Activated naive CD4-positive, alpha-beta T cell treated with anti-CD3 and anti-CD28 coated beads, Interleukin-2, amount 10 ng/mL, durations not matched to agents 7 days and 5 days (primary cell): ENCODE data around the gene FAM50A.
"Not testable (repeated sequence)": the region's sequence is repeated elsewhere in the genome, so short reads cannot be mapped to it uniquely, and the experiment has no call there.

Experiments
- CTCF ChIA-PET: fragments of 350-600 bp; sonication (Branson Sonifier 250); formaldehyde crosslinking; loops from one replicate; lab custom pipeline; 2021; ENCODE audit warnings: antibody characterized with exemption; lab: Charles Lee
- DNase-seq: peaks from one replicate; pipeline ENCODE4 v3.0.0-alpha.2; 2020
- H3K27ac Mint-ChIP-seq: one replicate; pipeline ENCODE4 v1.8.0; 2021; ENCODE audit warnings: mild to moderate bottlenecking, moderate library complexity, mixed read lengths
- H3K27me3 Mint-ChIP-seq: one replicate; pipeline ENCODE4 v1.8.0; 2021; ENCODE audit warnings: mild to moderate bottlenecking, mixed read lengths
- H3K36me3 Mint-ChIP-seq: one replicate; pipeline ENCODE4 v1.8.0; 2021; ENCODE audit warnings: mixed read lengths
- H3K4me1 Mint-ChIP-seq: one replicate; pipeline ENCODE4 v1.8.0; 2021; ENCODE audit warnings: mixed read lengths
- H3K4me3 Mint-ChIP-seq: one replicate; pipeline ENCODE4 v1.8.0; 2021; ENCODE audit warnings: mild to moderate bottlenecking, moderate library complexity, mixed read lengths
- H3K9me3 Mint-ChIP-seq: one replicate; pipeline ENCODE4 v1.8.0; 2021; ENCODE audit warnings: mixed read lengths

Gene FAM50A

GRCh38 chrX:154485150-154486051 lies 41.5 kb downstream of the FAM50A start:
- no peak for DNase-seq
- no peaks in the 10 kb centered on the region for H3K9me3 Mint-ChIP-seq
- peaks cover 15% of the 10 kb centered on the region for H3K36me3 Mint-ChIP-seq
- H3K4me1 Mint-ChIP-seq: peaks cover 35% of the 10 kb centered on the region
- no peaks in the 10 kb centered on the region for H3K27me3 Mint-ChIP-seq
- CTCF ChIA-PET: interaction anchor here (1.4 kb wide), 1 partner anchor 26 kb away, joined by 3 read pairs; no protein-coding TSS in a partner anchor
- H3K27ac Mint-ChIP-seq: peak overlapping the region; percentile 14
- peak overlapping the region; percentile 68 for H3K4me3 Mint-ChIP-seq

- peak; percentile 55 for DNase-seq
- no peak overlapping the region for H3K27ac Mint-ChIP-seq
- H3K27me3 Mint-ChIP-seq: no peaks in the 10 kb centered on the region
- peaks cover 36% of the 10 kb centered on the region for H3K4me1 Mint-ChIP-seq
- H3K36me3 Mint-ChIP-seq: peaks cover 15% of the 10 kb centered on the region
- CTCF ChIA-PET: interaction anchor here (1.4 kb wide), 1 partner anchor 27 kb away, joined by 3 read pairs; no protein-coding TSS in a partner anchor
- H3K4me3 Mint-ChIP-seq: peak overlapping the region; percentile 28
- H3K9me3 Mint-ChIP-seq: no peaks in the 10 kb centered on the region
Observed at GRCh38 chrX:154486052-154486395, 42.1 kb downstream of the FAM50A start.

GRCh38 chrX:154486396-154487207 lies 42.7 kb downstream of the FAM50A start, which contains the start of gene UBL4A:
TSS of gene UBL4A (minus strand) at chrX:154486615. CDS start at chrX:154486584, 31 bp downstream.
- Mint-ChIP-seq H3K4me3 (peak within 1 kb of the TSS; percentile 76), H3K36me3 (peaks cover 15% of the 10 kb centered on the region), H3K27ac (peak within 1 kb of the TSS; percentile 85), H3K4me1 (peaks cover 40% of the 10 kb centered on the region), H3K9me3 (no peaks in the 10 kb centered on the region), H3K27me3 (no peaks in the 10 kb centered on the region)
- CTCF ChIA-PET: interaction anchor here (0.7 to 1.4 kb wide), 3 partner anchors 27 to 114 kb away, joined by 3 read pairs; no protein-coding TSS in a partner anchor
- peak; percentile 68 for DNase-seq

GRCh38 chrX:154487518-154488290 lies 43.8 kb downstream of the FAM50A start:
- DNase-seq: no peak
- CTCF ChIA-PET: interaction anchor here (0.6 to 1.4 kb wide), 2 partner anchors 44 to 115 kb away, joined by 3 read pairs; no protein-coding TSS in a partner anchor
- peak overlapping the region; percentile 76 for H3K4me3 Mint-ChIP-seq
- no peaks in the 10 kb centered on the region for H3K9me3 Mint-ChIP-seq
- peaks cover 36% of the 10 kb centered on the region for H3K4me1 Mint-ChIP-seq
- peak overlapping the region; percentile 72 for H3K27ac Mint-ChIP-seq
- no peaks in the 10 kb centered on the region for H3K27me3 Mint-ChIP-seq
- peaks cover 11% of the 10 kb centered on the region for H3K36me3 Mint-ChIP-seq

DNA sequence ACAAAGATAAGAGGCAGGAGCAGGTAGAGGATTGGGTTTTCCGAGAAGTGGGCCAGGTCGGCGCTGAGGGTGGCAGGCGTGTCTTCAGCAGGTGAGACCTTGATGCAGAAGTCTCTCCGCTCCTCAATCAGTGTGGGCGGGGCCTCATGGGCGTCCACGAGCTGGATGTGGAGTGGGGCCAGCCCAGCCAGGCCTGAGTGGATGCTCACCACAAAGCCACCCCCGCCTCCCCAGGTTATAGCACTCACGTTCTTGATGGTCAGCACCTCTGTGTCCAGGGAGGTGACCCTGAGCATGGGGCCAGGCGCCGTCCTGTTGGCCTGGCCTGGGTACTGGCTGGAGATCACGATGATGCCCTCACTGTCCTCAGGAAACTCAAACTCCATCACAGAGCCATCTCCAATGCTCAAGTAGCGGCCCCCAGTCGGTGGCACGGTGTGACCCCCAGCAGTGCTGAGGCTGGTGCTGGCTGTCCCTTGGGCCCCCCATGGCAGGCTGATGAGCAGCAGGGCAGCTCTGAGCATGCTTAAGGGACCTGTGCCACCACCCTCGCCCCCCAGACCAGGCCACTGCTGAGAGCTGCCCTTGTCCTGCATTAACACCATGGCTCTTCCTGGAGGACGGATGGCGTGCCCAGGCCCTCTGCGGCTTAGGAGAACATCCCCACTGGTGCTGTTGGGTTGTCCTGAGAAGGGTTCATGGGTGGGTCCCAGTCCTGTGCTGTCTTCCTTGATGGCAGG lies 44.6 kb downstream of the FAM50A start:
- Mint-ChIP-seq H3K27me3 (no peaks in the 10 kb centered on the region), H3K4me1 (peaks cover 33% of the 10 kb centered on the region), H3K4me3 (peak overlapping the region; percentile 86), H3K9me3 (no peaks in the 10 kb centered on the region), H3K27ac (peak overlapping the region; percentile 72), H3K36me3 (peaks cover 8% of the 10 kb centered on the region)
- CTCF ChIA-PET: interaction anchor here (0.6 to 1.1 kb wide), 2 partner anchors 39 to 43 kb away, joined by 3 to 4 read pairs; no protein-coding TSS in a partner anchor
- no peak for DNase-seq

DNA sequence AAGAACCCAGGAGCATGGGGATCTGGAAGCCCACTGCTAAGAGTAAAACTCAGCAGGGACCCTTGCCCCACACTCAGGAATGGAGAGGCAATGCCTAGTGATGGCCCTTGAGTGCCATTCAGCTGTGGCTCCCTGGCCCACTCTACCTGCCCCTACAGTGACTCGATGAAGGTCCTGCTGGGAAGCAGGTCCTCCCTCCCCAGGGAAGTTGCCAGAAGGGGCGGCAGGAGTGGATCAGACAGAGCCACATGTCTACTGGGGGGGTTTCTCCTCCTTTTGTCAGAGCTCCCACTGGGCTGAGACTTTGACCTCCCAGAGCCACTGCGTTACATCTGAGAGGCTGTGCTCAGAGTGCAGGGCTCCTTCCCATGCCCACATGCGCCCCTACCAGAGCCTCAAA lies 45.2 kb downstream of the FAM50A start:
- no peak for DNase-seq
- H3K4me1 Mint-ChIP-seq: peaks cover 31% of the 10 kb centered on the region
- H3K27me3 Mint-ChIP-seq: no peaks in the 10 kb centered on the region
- CTCF ChIA-PET: interaction anchor here (0.7 to 1.1 kb wide), 2 partner anchors 38 to 115 kb away, joined by 3 to 4 read pairs; partner anchors contain the start of gene FLNA
- H3K36me3 Mint-ChIP-seq: peaks cover 7% of the 10 kb centered on the region
- H3K9me3 Mint-ChIP-seq: no peaks in the 10 kb centered on the region
- peak overlapping the region; percentile 90 for H3K27ac Mint-ChIP-seq
- peak overlapping the region; percentile 86 for H3K4me3 Mint-ChIP-seq

GRCh38 chrX:154490021-154490413 lies 46.1 kb downstream of the FAM50A start:
- Mint-ChIP-seq H3K4me3 (peak overlapping the region; percentile 86), H3K9me3 (no peaks in the 10 kb centered on the region), H3K27me3 (no peaks in the 10 kb centered on the region), H3K36me3 (peaks cover 7% of the 10 kb centered on the region), H3K4me1 (peaks cover 27% of the 10 kb centered on the region), H3K27ac (peak overlapping the region; percentile 90)
- CTCF ChIA-PET: interaction anchor here (0.7 to 1.1 kb wide), 3 partner anchors 38 to 116 kb away, joined by 3 to 4 read pairs (median 4); partner anchors contain the start of gene FLNA
- DNase-seq: peak; percentile 55

GRCh38 chrX:154490414-154491083 lies 46.6 kb downstream of the FAM50A start, which contains the start of gene SLC10A3:
TSS of gene SLC10A3 (minus strand) at chrX:154490629. CDS start at chrX:154488940, 1,689 bp downstream.
- no peaks in the 10 kb centered on the region for H3K27me3 Mint-ChIP-seq
- H3K4me1 Mint-ChIP-seq: peaks cover 27% of the 10 kb centered on the region
- CTCF ChIA-PET: interaction anchor here (0.8 kb wide), 1 partner anchor 117 kb away, joined by 4 read pairs; the partner anchor contains the start of gene FLNA
- peak within 1 kb of the TSS; percentile 97 for H3K27ac Mint-ChIP-seq
- peak within 1 kb of the TSS; percentile 86 for H3K4me3 Mint-ChIP-seq
- peaks cover 7% of the 10 kb centered on the region for H3K36me3 Mint-ChIP-seq
- peak; percentile 92 for DNase-seq
- H3K9me3 Mint-ChIP-seq: no peaks in the 10 kb centered on the region

DNA sequence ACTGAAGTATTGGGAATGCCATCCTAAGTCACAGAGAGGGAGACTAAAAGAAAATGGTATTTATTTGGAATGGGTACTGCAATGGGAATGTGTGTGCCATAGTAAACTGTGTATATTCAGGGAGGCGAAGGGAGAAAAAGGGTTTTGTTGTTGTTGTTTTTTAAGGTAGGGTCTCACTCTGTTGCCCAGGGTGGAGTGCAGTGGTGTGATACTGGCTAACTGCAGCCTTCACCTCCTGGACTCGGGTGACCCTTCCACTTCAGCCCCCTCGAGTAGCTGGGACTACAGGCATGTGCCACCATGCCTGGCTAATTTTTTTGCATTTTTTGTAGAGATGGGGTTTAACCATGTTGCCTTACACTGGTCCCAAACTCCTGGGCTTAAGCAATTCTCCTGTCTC lies 50.8 kb downstream of the FAM50A start:
- Mint-ChIP-seq H3K27me3 (no peaks in the 10 kb centered on the region), H3K4me3 (no peak overlapping the region), H3K36me3 (no peaks in the 10 kb centered on the region), H3K27ac (no peak overlapping the region), H3K9me3 (no peaks in the 10 kb centered on the region), H3K4me1 (peaks cover 5% of the 10 kb centered on the region)
- no peak for DNase-seq
- CTCF ChIA-PET: no interaction called here

DNA sequence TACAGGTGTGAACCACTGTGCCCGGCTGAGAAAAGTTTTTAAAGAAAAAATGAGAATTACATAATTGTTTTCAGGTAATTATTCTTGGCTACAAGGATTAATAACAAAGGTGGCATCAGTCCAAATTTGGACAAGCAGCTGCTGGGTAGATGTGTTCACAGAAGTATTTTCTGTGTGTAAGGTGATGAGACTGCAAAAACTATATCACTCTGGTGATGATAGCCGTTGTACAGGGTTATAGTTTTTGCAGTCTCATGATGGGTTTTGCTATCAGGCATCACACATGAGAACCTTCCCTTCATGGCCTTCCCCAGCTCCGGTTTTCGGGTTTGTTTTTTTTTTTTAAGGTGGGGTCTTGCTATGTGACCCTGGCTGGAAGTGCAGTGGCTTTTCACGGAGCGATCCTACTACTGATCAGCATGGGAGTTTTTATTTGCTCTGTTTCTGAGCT lies 51.6 kb downstream of the FAM50A start:
- H3K27me3 Mint-ChIP-seq: no peaks in the 10 kb centered on the region
- peaks cover 5% of the 10 kb centered on the region for H3K4me1 Mint-ChIP-seq
- no peaks in the 10 kb centered on the region for H3K36me3 Mint-ChIP-seq
- CTCF ChIA-PET: no interaction called here
- H3K9me3 Mint-ChIP-seq: no peaks in the 10 kb centered on the region
- no peak overlapping the region for H3K4me3 Mint-ChIP-seq
- no peak for DNase-seq
- H3K27ac Mint-ChIP-seq: no peak overlapping the region

DNA sequence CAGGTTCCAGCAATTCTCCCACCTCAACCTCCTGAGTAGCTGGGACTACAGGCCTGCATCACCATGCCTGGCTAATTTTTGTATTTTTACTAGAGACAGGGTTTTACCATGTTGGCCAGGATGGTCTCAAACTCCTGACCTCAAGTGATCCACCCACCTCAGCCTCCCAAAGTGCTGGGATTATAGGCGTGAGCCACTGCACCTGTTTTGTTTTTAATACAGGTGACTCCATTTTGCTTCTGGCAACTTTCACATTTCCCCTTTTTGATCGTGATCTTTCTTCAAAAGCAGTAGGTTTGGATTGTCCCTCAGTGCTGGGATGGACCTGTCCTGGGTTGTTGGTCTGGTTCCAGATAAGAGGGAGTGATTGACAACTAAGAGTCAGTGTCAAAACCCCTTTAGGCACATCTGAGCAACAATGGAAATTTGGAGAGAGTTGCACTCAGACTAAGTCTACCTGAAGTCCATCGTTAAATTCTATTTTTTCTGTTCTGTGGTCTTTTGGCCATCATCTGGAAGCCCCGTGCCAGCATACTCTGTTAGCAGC lies 52.7 kb downstream of the FAM50A start:
- H3K4me1 Mint-ChIP-seq, H3K27me3 Mint-ChIP-seq, H3K4me3 Mint-ChIP-seq, DNase-seq, H3K9me3 Mint-ChIP-seq, CTCF ChIA-PET, H3K27ac Mint-ChIP-seq, H3K36me3 Mint-ChIP-seq: not testable (repeated sequence)
